GM19395 (cell line): ENCODE measurements around the gene SNAI3.

Source experiments
- ATAC-seq: cut with Tn5 transposase; IDR thresholded peaks from one replicate; pipeline ENCODE4 v1.9.1; 2021; ENCODE audit warnings: mild to moderate bottlenecking, moderate library complexity; ENCODE audit not compliant: unreplicated experiment

SNAI3 gene

GRCh38 chr16:88691924-88692560 is 5.7 kb upstream of the SNAI3 start:
- no peak for ATAC-seq

DNA sequence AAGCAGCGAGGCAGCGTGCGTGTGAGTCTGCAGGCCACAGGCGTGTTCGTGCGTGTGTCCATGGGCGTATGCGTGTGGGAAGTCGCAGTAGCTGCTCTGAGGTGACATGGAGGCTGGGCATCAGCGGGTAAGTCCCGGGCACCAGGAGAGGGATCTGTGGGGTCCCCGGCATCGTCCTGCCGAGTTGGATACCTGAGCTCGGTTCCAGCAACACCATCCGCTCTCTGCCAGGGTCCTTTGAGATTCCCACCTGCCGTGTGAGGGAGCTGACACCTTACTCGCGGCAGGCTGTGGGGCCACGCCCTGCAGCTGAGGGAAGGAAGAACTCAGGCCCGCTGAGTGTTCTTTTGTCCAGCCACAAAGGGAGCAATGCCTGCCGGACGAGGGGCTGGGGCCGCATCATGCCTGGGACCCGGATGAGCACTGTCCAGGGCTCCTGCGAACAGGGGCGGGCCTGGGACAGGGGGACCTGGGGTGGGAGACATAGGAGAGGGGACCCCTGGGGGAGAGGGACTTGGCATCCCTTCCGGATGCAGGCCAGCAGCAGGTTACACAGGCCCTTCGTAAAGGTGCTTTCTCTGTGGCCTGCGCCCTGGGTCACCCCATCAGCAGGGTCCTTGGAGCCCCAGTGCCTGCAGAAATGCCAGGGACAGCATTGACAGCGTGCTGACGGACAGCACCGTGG is 5.0 kb upstream of the SNAI3 start:
- no peak for ATAC-seq

DNA sequence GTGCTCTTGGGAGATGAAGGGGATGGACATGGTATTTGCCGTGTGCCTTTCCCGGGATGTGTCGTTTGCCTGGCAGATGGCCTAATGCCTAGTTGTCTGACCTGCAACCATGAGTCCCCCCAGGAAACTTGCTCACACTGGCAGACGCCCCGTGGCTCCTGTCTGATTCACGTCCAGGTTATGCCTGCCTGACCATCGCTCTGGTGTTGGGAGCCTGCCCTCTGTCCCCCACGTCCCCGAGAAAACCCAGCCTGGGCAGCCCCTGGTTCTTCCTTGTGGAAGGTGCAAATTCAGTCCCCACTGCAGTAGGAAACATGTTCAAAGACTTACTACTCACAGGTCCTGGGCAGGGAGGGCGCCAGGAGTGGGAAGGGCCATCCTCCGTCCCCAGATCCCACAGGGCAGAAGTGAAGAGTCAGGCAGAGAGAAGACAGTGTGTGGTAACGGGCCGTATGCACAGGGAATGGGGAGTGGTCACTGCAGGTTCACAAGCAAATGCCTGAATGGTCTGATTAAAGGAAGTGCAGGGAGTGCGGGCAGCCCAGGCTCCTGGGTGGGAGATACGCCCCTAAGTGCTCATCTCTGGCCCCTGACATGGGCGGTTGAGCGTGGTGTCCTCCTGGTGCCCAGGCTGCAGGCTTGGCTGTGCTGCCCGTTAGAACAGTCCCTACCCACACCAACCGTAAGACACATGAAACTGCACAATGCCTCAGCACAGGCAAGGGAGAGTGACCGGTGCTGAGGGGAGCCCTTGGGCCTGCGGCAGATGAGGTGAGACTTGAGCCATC is 4.2 kb upstream of the SNAI3 start:
- ATAC-seq, result no peak

GRCh38 chr16:88688013-88688778 is 1.9 kb upstream of the SNAI3 start:
- no peak for ATAC-seq

DNA sequence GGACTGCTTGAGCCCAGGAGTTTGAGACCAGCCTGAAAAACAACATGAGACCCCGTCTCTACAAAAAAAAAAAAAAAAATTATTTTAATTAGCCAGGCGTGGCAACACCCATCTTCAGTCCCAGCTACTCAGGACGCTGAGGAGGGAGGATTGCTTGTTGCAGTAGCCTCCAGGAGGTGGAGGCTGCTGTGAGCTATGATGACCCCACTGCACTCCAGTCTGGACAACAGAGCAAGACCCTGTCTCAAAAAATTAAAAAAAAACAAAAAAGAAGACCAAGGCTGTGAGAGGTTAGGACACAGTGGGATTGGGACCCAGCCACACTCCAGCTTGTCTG is 1.3 kb upstream of the SNAI3 start:
- ATAC-seq, result no peak

- no peak for ATAC-seq
Observed at GRCh38 chr16:88687254-88687576, 908 bp upstream of the SNAI3 start.

- no peak for ATAC-seq
Observed at GRCh38 chr16:88686062-88686438, 257 bp downstream of the SNAI3 start.

GRCh38 chr16:88685156-88686061 is 898 bp downstream of the SNAI3 start:
- no peak for ATAC-seq

DNA sequence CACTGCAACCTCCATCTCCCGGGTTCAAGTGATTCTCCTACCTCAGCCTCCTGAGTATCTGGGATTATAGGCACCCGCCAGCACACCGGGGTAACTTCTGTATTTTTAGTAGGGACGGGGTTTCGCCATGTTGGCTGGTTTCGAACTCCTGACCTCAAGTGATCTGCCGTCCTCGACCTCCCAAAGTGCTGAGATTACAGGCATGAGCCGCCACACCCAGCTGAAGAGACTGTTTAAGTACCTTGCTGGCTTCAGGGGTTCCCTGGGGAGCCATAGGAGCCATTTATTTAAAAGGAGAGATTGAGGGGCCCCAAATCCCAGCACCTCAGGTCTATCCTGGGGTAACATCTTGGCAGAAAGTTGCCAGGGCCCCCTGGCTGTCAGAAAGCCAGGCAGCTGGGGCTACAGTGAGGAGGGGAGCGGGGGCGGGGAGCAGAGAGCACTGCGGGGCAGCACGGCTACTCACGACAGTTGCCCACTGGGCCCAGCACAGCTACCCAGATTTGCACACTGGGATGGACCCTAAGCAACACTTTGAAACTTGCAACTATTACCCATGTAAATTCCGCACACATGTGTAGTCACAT is 1.6 kb downstream of the SNAI3 start:
- ATAC-seq, result no peak

GRCh38 chr16:88681709-88682451 is 4.4 kb downstream of the SNAI3 start:
- peak; percentile 79 for ATAC-seq

- ATAC-seq, result no peak
Observed at GRCh38 chr16:88681084-88681680, 5.1 kb downstream of the SNAI3 start.

- ATAC-seq, result no peak
Observed at GRCh38 chr16:88680554-88681083, 5.7 kb downstream of the SNAI3 start.

GRCh38 chr16:88678224-88678979 is 7.9 kb downstream of the SNAI3 start:
- ATAC-seq, result no peak

DNA sequence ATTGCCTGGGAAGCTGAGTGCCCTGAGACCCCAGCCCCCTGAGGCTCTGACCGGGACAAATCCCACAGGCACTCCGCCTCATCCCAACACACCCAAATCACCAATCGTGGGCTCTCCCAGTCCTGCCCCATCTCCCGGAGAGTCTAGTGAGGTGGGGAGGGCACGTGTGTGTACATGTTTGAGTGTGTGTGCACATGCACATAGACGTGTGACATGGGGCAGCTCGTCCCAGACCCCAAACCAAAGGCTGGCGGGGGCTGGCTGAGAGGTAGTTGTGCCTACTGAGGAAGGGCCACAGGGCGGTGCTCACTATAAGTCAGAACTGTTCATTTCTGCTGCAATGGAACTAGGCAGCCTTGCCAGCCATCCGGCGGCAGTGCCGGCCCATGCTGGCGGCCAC is 8.6 kb downstream of the SNAI3 start:
- ATAC-seq, result no peak

DNA sequence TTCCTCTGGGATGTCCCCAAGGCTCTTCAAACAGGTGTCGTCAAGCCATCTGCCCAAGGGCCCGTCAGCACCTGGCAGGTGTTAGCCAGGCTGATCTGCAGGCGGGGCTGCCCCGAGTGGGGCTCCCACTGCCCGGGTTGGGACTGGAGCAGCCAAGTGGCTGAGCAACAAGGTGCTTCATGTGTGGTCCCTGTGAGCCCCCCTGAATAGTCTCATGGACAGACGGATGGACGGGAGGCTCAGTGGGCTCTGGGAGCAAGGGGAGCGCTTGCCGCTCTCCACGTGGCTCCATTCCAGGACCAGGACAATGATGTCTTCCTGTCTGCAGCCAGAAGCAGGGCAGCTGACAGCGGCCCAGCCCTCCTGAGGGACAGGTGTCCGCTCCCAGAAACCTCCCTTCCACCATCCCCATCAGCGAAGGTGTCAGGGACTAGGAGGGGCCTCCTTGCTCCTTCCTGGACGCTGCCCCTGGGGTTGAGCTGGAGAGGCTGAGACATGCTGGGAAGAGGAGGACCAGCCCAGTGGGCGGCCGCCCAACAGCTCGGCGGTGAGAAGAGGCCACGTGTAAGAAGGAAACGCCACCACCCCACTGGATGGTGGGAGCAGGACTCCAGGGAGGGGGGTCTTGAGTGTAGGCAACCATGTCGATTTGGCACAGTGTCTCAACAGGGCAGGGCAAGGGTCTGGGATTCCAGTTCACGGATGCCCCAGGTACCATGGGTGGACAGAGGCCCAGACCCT is 9.6 kb downstream of the SNAI3 start:
- no peak for ATAC-seq

GRCh38 chr16:88673716-88674379 is 12.5 kb downstream of the SNAI3 start:
- ATAC-seq, result no peak

- ATAC-seq, result no peak
Observed at GRCh38 chr16:88672776-88673175, 13.5 kb downstream of the SNAI3 start.
